Measurements from ENCODE around the gene CDC27.
A peak's percentile ranks its signal among the peaks of the same experiment; 100 is the strongest.
"Not testable (repeated sequence)": the region's sequence is repeated elsewhere in the genome, so short reads cannot be mapped to it uniquely, and the experiment has no call there.

Gene CDC27

GRCh38 chr17:47072886-47073285 is 116.2 kb downstream of the CDC27 start:
- DNase-seq (ENCODE audit: low read depth in 2 of 2) = peak; percentile 15 to 21

- not testable (repeated sequence) for DNase-seq (ENCODE audit: low read depth in 2 of 2)
Observed at GRCh38 chr17:47071171-47071570, 117.9 kb downstream of the CDC27 start.

- not testable (repeated sequence) for DNase-seq (ENCODE audit: low read depth in 2 of 2)
Observed at GRCh38 chr17:47070266-47070665, 118.8 kb downstream of the CDC27 start.
